Neuronal stem cell (in vitro differentiated cells): ENCODE data around the gene MBP.

ENCODE experiments used
- DNase-seq: peaks from one replicate; pipeline ENCODE4 v3.0.0-alpha.2; 2013; ENCODE audit warnings: low spot score
- H2AFZ ChIP-seq: one replicate; pipeline ENCODE4 v1.6.1; 2013; ENCODE audit warnings: mild to moderate bottlenecking, low read length, inconsistent platforms
- H2AK5ac ChIP-seq: 2 replicates; pipeline ENCODE4 v1.6.1; 2013; ENCODE audit warnings: low read depth, mild to moderate bottlenecking, inconsistent platforms, low read length, moderate library complexity, mixed read lengths
- H2BK120ac ChIP-seq: 2 replicates; pipeline ENCODE4 v1.6.1; 2013; ENCODE audit warnings: low read depth, mild to moderate bottlenecking, inconsistent platforms, low read length, moderate library complexity, mixed read lengths
- H2BK12ac ChIP-seq: one replicate; pipeline ENCODE4 v1.6.1; 2013; ENCODE audit warnings: low read length, inconsistent platforms
- H2BK15ac ChIP-seq: 2 replicates; pipeline ENCODE4 v1.6.1; 2013; ENCODE audit warnings: mild to moderate bottlenecking, low read length, inconsistent platforms, mixed read lengths
- H2BK5ac ChIP-seq: one replicate; pipeline ENCODE4 v1.6.1; 2013; ENCODE audit warnings: inconsistent platforms, mild to moderate bottlenecking, low read length, moderate library complexity
- H3K14ac ChIP-seq: one replicate; pipeline ENCODE4 v1.6.1; 2013; ENCODE audit warnings: low read length, inconsistent platforms
- H3K18ac ChIP-seq: 2 replicates; pipeline ENCODE4 v1.6.1; 2013; ENCODE audit warnings: low read length, inconsistent platforms
- H3K23ac ChIP-seq: 2 replicates; pipeline ENCODE4 v1.6.1; 2013; ENCODE audit warnings: low read depth, mild to moderate bottlenecking, mixed read lengths, low read length, inconsistent platforms; ENCODE audit not compliant: poor library complexity
- H3K27ac ChIP-seq: replicated peaks from 3 replicates; pipeline ENCODE4 v1.5.1; 2013; ENCODE audit warnings: low read length, inconsistent platforms
- H3K27me3 ChIP-seq, 3 experiments: 2 replicates each; pipeline ENCODE4 v1.6.1; 2013; ENCODE audit warnings: low read length in 3 of 3, mild to moderate bottlenecking in 2 of 3, inconsistent platforms in 1 of 3, low read depth in 1 of 3, mixed read lengths in 1 of 3, moderate library complexity in 1 of 3; ENCODE audit not compliant: control insufficient read depth in 3 of 3, insufficient read depth in 3 of 3
- H3K36me3 ChIP-seq, 2 donors: replicated peaks in 1 of 2; 2 replicates each; pipeline ENCODE4 v1.6.1; 2013; ENCODE audit warnings: low read length in 2 of 2; ENCODE audit not compliant: control insufficient read depth in 2 of 2, insufficient read depth in 2 of 2
- H3K4ac ChIP-seq: 2 replicates; pipeline ENCODE4 v1.6.1; 2013; ENCODE audit warnings: inconsistent platforms, mild to moderate bottlenecking, low read length, moderate library complexity
- H3K4me1 ChIP-seq, 2 donors: 1 replicate in 1 of 2; 2 replicates in 1 of 2; pipeline ENCODE4 v1.6.1; 2013; ENCODE audit warnings: low read length in 2 of 2, low read depth in 1 of 2; ENCODE audit not compliant: control insufficient read depth in 2 of 2, insufficient read depth in 1 of 2
- H3K4me2 ChIP-seq: one replicate; pipeline ENCODE4 v1.6.1; 2013; ENCODE audit warnings: mild to moderate bottlenecking, low read length, inconsistent platforms; ENCODE audit not compliant: insufficient read depth, poor library complexity, severe bottlenecking
- H3K4me3 ChIP-seq, 2 donors: 2 replicates each; pipeline ENCODE4 v1.5.1; 2013; ENCODE audit warnings: low read length in 2 of 2, mild to moderate bottlenecking in 2 of 2, inconsistent platforms in 1 of 2, moderate library complexity in 1 of 2
- H3K79me1 ChIP-seq: one replicate; pipeline ENCODE4 v1.6.1; 2013; ENCODE audit warnings: low read depth, mild to moderate bottlenecking, inconsistent platforms, low read length, moderate library complexity
- H3K9ac ChIP-seq: one replicate; pipeline ENCODE4 v1.6.1; 2013; ENCODE audit warnings: mild to moderate bottlenecking, low read depth, low read length, inconsistent platforms; ENCODE audit not compliant: poor library complexity
- H3K9me3 ChIP-seq, 2 donors: replicated peaks in 1 of 2; 2 replicates each; pipeline versions ENCODE3 to v1.6.1; 2013; ENCODE audit warnings: low read length in 2 of 2, mild to moderate bottlenecking in 2 of 2, inconsistent platforms in 1 of 2, low read depth in 1 of 2, mixed read lengths in 1 of 2, moderate library complexity in 1 of 2; ENCODE audit not compliant: control insufficient read depth in 2 of 2, insufficient read depth in 1 of 2
- H4K8ac ChIP-seq: one replicate; pipeline ENCODE4 v1.6.1; 2013; ENCODE audit warnings: low read depth, mild to moderate bottlenecking, inconsistent platforms, low read length, moderate library complexity
- H4K91ac ChIP-seq: one replicate; pipeline ENCODE4 v1.6.1; 2013; ENCODE audit warnings: low read length, low read depth, mild to moderate bottlenecking, inconsistent platforms; ENCODE audit not compliant: poor library complexity
- WGBS, 2 donors: extraction: QIAGEN DNeasy Blood & Tissue Kit; methylation state at CpG; one replicate each; pipeline ENCODE4 v1.1.7; 2013; ENCODE audit warnings: missing lambda C conversion rate in 2 of 2, mixed read lengths in 1 of 2; ENCODE audit not compliant: insufficient read length in 2 of 2, insufficient replicate concordance in 1 of 2; ENCODE audit errors: extremely low coverage in 2 of 2; 5-methylcytosine and 5-hydroxymethylcytosine counted together

MBP gene

GRCh38 chr18:77017355-77017754 is 115.2 kb downstream of the MBP start:
- WGBS, 2 donors: no CpG with 5 or more reads among the region's 6 CpGs
- no peak overlapping the region for H2BK12ac ChIP-seq

GRCh38 chr18:77016936-77017335 is 115.6 kb downstream of the MBP start:
- Histone ChIP-seq H3K9me3 (no peaks in the 10 kb centered on the region), H3K14ac (no peak overlapping the region), H4K91ac (no peak overlapping the region), H3K23ac (no peak overlapping the region), H3K4me1 (peaks cover 0 to 12% of the 10 kb centered on the region in 2 donors), H2AK5ac (peak overlapping the region; percentile 16), H3K27ac (no peak overlapping the region), H3K36me3 (no peaks in the 10 kb centered on the region), H3K4me2 (no peak overlapping the region), H3K4ac (no peak overlapping the region), H2BK15ac (no peak overlapping the region), H2BK120ac (no peak overlapping the region), H3K4me3 (no peak overlapping the region), H3K27me3 (no peaks in the 10 kb centered on the region), H2BK12ac (no peak overlapping the region), H3K18ac (no peak overlapping the region), H3K9ac (no peak overlapping the region), H4K8ac (no peak overlapping the region), H2AFZ (no peak overlapping the region), H2BK5ac (no peak overlapping the region), H3K79me1 (no peaks in the 10 kb centered on the region)
- WGBS, 2 donors: no CpG with 5 or more reads among the region's 16 CpGs
- DNase-seq: no peak

More at GRCh38 chr18:77017355-77017754, 115.2 kb downstream of the MBP start:
- Histone ChIP-seq H2BK15ac (no peak overlapping the region), H3K4me2 (no peak overlapping the region), H4K91ac (no peak overlapping the region), H3K36me3 (no peaks in the 10 kb centered on the region), H3K27ac (no peak overlapping the region), H3K9ac (no peak overlapping the region), H2AFZ (no peak overlapping the region), H3K27me3 (no peaks in the 10 kb centered on the region), H3K14ac (no peak overlapping the region), H3K9me3 (no peaks in the 10 kb centered on the region), H4K8ac (no peak overlapping the region), H3K4me1 (peaks cover 0 to 12% of the 10 kb centered on the region in 2 donors), H2BK120ac (no peak overlapping the region), H2BK5ac (no peak overlapping the region), H3K4ac (no peak overlapping the region), H3K18ac (no peak overlapping the region), H3K79me1 (no peaks in the 10 kb centered on the region), H2AK5ac (no peak overlapping the region), H3K23ac (no peak overlapping the region), H3K4me3 (no peak overlapping the region)
- no peak for DNase-seq

DNA sequence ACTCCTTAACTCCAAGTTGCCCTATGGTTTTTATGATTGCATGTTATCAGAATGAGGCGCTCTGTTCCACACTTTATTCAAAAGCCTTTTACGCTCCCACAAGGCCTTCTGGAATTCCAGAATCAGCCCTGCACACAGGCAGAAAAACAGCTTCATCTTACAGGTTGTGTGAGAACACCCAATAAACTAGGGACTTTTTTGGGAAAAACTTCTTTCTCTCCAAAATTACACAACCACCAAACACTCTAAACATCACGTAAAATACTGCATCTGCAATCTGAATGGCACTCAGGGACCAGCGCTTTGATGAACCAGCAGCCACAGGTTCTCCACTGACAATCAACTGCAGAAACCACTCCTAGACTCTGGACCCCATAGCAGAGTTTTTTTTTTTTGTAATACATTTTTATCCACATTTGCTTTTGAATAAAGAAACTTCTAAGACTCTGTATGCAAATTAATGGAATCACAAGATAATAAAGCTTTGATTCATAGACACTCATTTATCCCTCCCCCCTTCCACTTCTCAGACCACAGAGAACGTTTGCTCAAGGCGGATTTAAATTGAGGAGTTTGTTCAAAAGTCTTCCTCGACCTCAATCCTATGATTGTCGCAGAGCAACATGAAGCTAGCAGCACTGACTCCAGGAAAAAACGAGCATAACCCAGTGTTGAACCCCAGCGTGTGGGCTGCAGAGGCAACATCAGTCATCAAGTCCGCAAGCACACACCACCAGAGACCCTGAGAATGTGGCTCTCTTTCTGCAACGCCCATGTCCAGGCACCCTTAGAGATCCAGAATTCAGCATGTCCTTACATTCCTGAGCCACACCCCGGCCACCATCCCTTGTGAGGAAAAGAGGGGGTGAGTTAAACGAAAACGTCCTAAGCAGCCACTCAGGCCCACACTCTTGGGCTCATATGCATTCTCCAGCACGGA is 116.5 kb downstream of the MBP start:
- peaks cover 0 to 2% (median 0%) of the 10 kb centered on the region in 3 experiments for H3K27me3 ChIP-seq

GRCh38 chr18:77015169-77015568 is 117.4 kb downstream of the MBP start:
- no peak overlapping the region for H3K18ac ChIP-seq
- no peak overlapping the region for H3K9ac ChIP-seq
- no peak overlapping the region for H2AK5ac ChIP-seq
- H3K4me3 ChIP-seq: no peak overlapping the region
- no peak overlapping the region for H2BK5ac ChIP-seq
- H2AFZ ChIP-seq: no peak overlapping the region
- no peak overlapping the region for H4K91ac ChIP-seq
- no peaks in the 10 kb centered on the region for H3K36me3 ChIP-seq
- H3K27ac ChIP-seq: no peak overlapping the region
- no peaks in the 10 kb centered on the region for H3K79me1 ChIP-seq
- no peak for DNase-seq
- peaks cover 0 to 5% (median 0%) of the 10 kb centered on the region in 3 experiments for H3K27me3 ChIP-seq
- H3K23ac ChIP-seq: no peak overlapping the region
- H3K4ac ChIP-seq: no peak overlapping the region
- no CpG with 5 or more reads among the region's 4 CpGs for WGBS, 2 donors
- H2BK15ac ChIP-seq: no peak overlapping the region
- peaks cover 0 to 12% of the 10 kb centered on the region in 2 donors for H3K4me1 ChIP-seq
- H2BK12ac ChIP-seq: no peak overlapping the region
- H2BK120ac ChIP-seq: no peak overlapping the region
- H3K9me3 ChIP-seq: no peaks in the 10 kb centered on the region
- no peak overlapping the region for H4K8ac ChIP-seq
- no peak overlapping the region for H3K4me2 ChIP-seq
- H3K14ac ChIP-seq: no peak overlapping the region

More for the DNA sequence above, 116.5 kb downstream of the MBP start:
- H3K14ac ChIP-seq: no peak overlapping the region
- H2BK12ac ChIP-seq: no peak overlapping the region
- no peaks in the 10 kb centered on the region for H3K79me1 ChIP-seq
- H2AFZ ChIP-seq: no peak overlapping the region
- WGBS, 2 donors: no CpG with 5 or more reads among the region's 16 CpGs
- no peak overlapping the region for H2AK5ac ChIP-seq
- H3K18ac ChIP-seq: no peak overlapping the region
- no peak overlapping the region for H4K91ac ChIP-seq
- no peaks in the 10 kb centered on the region for H3K9me3 ChIP-seq
- no peaks in the 10 kb centered on the region for H3K36me3 ChIP-seq
- no peak overlapping the region for H3K4ac ChIP-seq
- peaks cover 0 to 12% of the 10 kb centered on the region in 2 donors for H3K4me1 ChIP-seq
- no peak overlapping the region for H3K27ac ChIP-seq
- H3K4me2 ChIP-seq: no peak overlapping the region
- H3K9ac ChIP-seq: no peak overlapping the region
- H3K4me3 ChIP-seq: no peak overlapping the region
- no peak overlapping the region for H2BK5ac ChIP-seq
- no peak overlapping the region for H3K23ac ChIP-seq
- no peak for DNase-seq
- no peak overlapping the region for H4K8ac ChIP-seq
- H2BK15ac ChIP-seq: no peak overlapping the region
- H2BK120ac ChIP-seq: no peak overlapping the region
